Nephron (organoid): Measurements from ENCODE around the gene TRPM2.

Experiments used
- H3K27ac Mint-ChIP-seq, 3 experiments: 2 replicates each; pipeline ENCODE4 v1.8.0; 2020; ENCODE audit warnings: mixed read lengths in 3 of 3, mild to moderate bottlenecking in 2 of 3, moderate library complexity in 1 of 3
- H3K27me3 Mint-ChIP-seq: 2 replicates; pipeline ENCODE4 v1.8.0; 2021; ENCODE audit warnings: low read depth, mild to moderate bottlenecking, moderate library complexity, mixed read lengths
- H3K36me3 Mint-ChIP-seq: 2 replicates; pipeline ENCODE4 v1.8.0; 2020; ENCODE audit warnings: low read depth, mixed read lengths
- H3K4me1 Mint-ChIP-seq: 2 replicates; pipeline ENCODE4 v1.8.0; 2020; ENCODE audit warnings: mixed read lengths
- H3K4me3 Mint-ChIP-seq, 3 experiments: 2 replicates each; pipeline ENCODE4 v1.8.0; 2020; ENCODE audit warnings: mild to moderate bottlenecking in 3 of 3, mixed read lengths in 3 of 3, moderate library complexity in 2 of 3
- H3K9me3 Mint-ChIP-seq: 2 replicates; pipeline ENCODE4 v1.8.0; 2020; ENCODE audit warnings: mixed read lengths
- TF ChIP-seq, protein P1 (sequence below), 3 experiments: fragments of 200-600 bp; sonication (generic); IDR thresholded peaks; one replicate each; pipeline ENCODE4 v1.5.0; 2021; ENCODE audit warnings: antibody characterized with exemption in 3 of 3; ENCODE audit not compliant: unreplicated experiment in 3 of 3

Gene TRPM2

DNA sequence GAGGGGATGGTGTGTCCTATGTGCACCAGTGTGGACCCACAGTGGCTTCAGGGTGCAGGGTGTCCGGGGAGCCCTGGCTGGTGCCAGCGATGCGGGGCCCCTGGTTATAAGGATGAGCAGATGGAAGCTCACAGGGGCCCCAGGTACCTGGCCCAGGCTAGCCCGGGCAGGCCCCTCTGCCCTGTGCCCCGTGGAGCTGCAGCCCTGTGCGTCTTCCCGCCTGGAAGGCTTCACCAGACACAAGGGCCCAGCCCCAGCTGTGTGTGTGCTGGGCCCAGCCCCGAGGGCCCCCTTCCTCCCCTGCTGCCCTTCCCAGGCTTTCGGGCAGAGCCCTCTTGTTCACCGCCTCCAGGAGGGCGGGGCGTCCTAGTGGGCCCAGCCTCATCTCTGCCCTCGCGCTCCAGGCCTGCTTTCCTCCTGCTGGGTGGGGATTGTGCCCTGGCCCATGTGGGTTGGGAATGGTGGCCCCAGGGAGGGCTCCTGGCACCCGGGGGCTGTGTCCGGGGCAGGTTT lies 37.7 kb upstream of the TRPM2 start:
- Mint-ChIP-seq H3K27ac (no peak overlapping the region), H3K4me1 (no peaks in the 10 kb centered on the region), H3K9me3 (no peaks in the 10 kb centered on the region), H3K4me3 (no peak overlapping the region), H3K27me3 (no peaks in the 10 kb centered on the region), H3K36me3 (peaks cover 10% of the 10 kb centered on the region)
- TF ChIP-seq, protein P1, sequence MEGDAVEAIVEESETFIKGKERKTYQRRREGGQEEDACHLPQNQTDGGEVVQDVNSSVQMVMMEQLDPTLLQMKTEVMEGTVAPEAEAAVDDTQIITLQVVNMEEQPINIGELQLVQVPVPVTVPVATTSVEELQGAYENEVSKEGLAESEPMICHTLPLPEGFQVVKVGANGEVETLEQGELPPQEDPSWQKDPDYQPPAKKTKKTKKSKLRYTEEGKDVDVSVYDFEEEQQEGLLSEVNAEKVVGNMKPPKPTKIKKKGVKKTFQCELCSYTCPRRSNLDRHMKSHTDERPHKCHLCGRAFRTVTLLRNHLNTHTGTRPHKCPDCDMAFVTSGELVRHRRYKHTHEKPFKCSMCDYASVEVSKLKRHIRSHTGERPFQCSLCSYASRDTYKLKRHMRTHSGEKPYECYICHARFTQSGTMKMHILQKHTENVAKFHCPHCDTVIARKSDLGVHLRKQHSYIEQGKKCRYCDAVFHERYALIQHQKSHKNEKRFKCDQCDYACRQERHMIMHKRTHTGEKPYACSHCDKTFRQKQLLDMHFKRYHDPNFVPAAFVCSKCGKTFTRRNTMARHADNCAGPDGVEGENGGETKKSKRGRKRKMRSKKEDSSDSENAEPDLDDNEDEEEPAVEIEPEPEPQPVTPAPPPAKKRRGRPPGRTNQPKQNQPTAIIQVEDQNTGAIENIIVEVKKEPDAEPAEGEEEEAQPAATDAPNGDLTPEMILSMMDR (IDR thresholded peaks at IDR 0.05; ENCODE audit: unreplicated experiment in 3 of 3): no peak

DNA sequence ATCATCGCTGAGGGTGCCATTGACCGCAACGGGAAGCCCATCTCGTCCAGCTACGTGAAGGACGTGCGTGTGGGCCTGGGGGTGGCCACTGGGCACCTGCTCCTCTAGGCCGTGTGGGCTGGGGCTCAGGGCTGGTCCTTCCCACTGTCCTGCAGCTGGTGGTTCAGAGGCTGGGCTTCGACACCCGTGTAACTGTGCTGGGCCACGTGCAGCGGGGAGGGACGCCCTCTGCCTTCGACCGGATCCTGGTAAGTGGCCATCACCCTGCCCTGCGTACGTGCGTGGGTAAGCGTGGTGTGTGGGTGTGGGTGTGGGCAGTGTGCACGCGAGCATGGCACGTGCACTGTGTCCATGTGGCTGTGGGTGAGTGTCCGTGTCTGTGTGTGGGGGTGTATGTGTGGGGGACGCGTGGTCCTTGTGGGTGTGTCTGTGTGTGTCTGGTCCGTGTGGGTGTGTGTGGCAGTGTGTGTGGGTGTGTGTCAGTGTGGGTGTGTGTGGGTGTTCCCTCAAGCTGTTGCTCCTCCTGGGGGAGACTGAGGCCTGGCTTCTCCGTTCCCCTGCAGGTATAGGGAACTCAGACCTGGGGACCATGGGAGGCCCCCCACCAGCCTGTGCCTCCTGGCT lies 37.0 kb upstream of the TRPM2 start:
- no peak overlapping the region for H3K4me3 Mint-ChIP-seq
- H3K9me3 Mint-ChIP-seq: no peaks in the 10 kb centered on the region
- TF ChIP-seq, protein P1 (IDR thresholded peaks at IDR 0.05; ENCODE audit: unreplicated experiment in 3 of 3): no peak
- no peak overlapping the region for H3K27ac Mint-ChIP-seq
- no peaks in the 10 kb centered on the region for H3K27me3 Mint-ChIP-seq
- H3K36me3 Mint-ChIP-seq: peaks cover 5% of the 10 kb centered on the region
- no peaks in the 10 kb centered on the region for H3K4me1 Mint-ChIP-seq

DNA sequence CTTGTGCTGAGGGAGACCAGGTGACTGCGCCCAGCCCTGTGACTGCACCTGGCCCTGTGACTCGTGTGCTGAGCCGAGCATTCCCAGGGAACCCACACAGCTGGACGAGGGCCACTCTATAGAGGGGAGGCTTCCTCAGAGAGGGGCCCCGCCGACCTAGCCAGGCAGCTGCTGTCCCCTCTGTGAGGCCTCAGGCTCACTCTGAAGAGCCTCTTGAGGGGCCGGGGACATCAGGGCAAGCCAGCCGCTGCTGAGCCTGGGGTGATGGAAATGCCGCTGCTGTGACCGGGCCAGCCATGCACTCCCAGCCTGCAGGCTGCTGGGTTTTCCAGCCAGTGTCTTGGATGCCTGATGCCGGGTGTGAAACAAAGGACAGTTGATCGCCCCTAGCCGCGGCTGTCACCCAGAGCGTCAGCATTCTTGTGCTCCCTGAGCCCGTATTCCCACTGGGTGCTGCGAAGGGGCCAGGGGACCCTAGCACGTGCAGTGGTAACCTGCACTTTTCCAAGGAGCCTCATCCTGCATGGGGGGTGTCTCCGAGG lies 36.1 kb upstream of the TRPM2 start:
- H3K4me1 Mint-ChIP-seq: no peaks in the 10 kb centered on the region
- TF ChIP-seq, protein P1 (IDR thresholded peaks at IDR 0.05; ENCODE audit: unreplicated experiment in 3 of 3): no peak
- H3K27me3 Mint-ChIP-seq: no peaks in the 10 kb centered on the region
- H3K36me3 Mint-ChIP-seq: peaks cover 4% of the 10 kb centered on the region
- H3K27ac Mint-ChIP-seq: no peak overlapping the region
- H3K4me3 Mint-ChIP-seq: no peak overlapping the region
- H3K9me3 Mint-ChIP-seq: no peaks in the 10 kb centered on the region

DNA sequence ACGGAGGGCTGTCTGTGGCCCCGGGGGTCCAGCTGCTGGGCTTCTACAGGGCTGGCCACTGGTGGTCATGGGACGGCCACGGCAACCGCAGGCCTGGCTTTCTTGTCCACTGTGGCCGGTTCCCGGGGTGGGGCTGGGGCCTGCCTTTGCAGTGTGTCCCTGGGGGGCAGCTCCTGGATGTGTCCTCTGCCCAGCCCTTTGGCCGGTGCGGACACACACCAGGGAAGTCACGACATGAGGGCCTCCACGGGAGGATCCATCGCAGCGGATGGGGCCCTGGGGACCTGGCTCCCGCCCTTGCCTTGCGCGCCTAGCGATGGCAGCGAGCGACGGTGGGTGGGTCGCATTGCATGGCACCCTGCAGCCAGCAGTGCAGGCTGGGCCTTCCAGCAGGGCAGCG lies 35.5 kb upstream of the TRPM2 start:
- Mint-ChIP-seq H3K4me3 (no peak overlapping the region), H3K27me3 (no peaks in the 10 kb centered on the region), H3K9me3 (no peaks in the 10 kb centered on the region), H3K36me3 (peaks cover 4% of the 10 kb centered on the region), H3K27ac (no peak overlapping the region), H3K4me1 (no peaks in the 10 kb centered on the region)
- TF ChIP-seq, protein P1 (IDR thresholded peaks at IDR 0.05; ENCODE audit: unreplicated experiment in 3 of 3): no peak

DNA sequence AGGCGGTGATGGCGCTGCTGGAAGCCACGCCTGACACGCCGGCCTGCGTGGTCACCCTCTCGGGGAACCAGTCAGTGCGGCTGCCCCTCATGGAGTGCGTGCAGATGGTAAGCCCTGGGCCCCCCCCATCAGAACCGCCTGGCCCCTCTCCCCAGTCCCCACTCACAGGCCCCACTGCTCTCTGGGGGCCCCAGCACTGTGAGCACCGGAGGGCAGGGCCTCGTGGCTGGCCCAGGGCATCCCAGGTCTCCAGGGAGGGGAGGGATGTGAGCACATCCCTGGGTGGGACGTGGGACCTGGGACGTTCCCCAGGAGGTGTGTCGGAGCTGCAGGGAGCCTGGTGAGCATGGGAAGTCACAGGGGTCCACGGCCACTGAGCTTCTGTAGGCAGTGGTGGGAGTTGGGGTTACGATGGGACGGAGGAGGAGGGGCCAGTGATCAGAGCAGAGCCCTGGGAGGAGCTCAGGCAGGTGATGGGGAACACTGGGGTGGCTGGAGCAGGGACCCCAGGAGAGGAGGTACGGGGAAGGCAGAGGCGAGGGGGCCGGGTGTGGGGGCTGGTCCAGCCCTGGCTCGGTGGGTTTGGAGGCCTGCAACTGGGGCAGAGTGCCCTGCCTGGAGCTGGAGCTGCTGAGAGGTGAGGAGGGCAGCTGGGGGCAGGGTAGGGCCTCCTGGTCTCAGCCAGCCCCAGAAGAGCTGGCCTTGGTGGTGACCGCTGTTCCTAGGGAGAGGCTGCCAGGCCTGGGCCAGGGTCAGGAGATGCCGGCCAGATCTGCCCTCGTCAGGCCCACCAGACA lies 34.7 kb upstream of the TRPM2 start:
- Mint-ChIP-seq H3K36me3 (peaks cover 4% of the 10 kb centered on the region), H3K4me1 (no peaks in the 10 kb centered on the region), H3K27me3 (no peaks in the 10 kb centered on the region), H3K9me3 (no peaks in the 10 kb centered on the region), H3K27ac (no peak overlapping the region), H3K4me3 (no peak overlapping the region)
- TF ChIP-seq, protein P1 (IDR thresholded peaks at IDR 0.05; ENCODE audit: unreplicated experiment in 3 of 3): no peak
